HepG2 (cell line): ENCODE results near the gene ATF3. TPM values are rescaled to one million over a fixed set of nuclear protein-coding genes. Genes with fewer than 3 reads are reported as not detected.

ENCODE experiments used
- CEBPB ChIP-seq: IDR thresholded peaks from 2 replicates; pipeline ENCODE4 v1.6.1; 2011; ENCODE audit warnings: low read depth, low read length, improper control_type of control experiment, borderline replicate concordance
- CREM ChIP-seq, 2 experiments: sonication (generic) in 1 of 2; formaldehyde crosslinking in 1 of 2; IDR thresholded peaks; 2 replicates each; pipeline versions ENCODE4 v1.4.0 to v1.6.1; 2016 to 2020; ENCODE audit warnings: antibody characterized with exemption in 1 of 2, mild to moderate bottlenecking in 1 of 2, missing genetic modification reagents in 1 of 2
- NCOR1 ChIP-seq: fragments of 200-600 bp; sonication (generic); IDR thresholded peaks from 2 replicates; pipeline ENCODE4 v1.7.0; 2017; ENCODE audit warnings: antibody characterized with exemption, low read length, borderline replicate concordance
- NRL ChIP-seq: sonication (generic); formaldehyde crosslinking; IDR thresholded peaks from 2 replicates; pipeline ENCODE4 v1.5.0; 2020; ENCODE audit warnings: missing genetic modification reagents, mild to moderate bottlenecking, moderate library complexity, borderline replicate concordance
- SKI ChIP-seq: fragments of 450-650 bp; IDR thresholded peaks from one replicate; pipeline ENCODE4 v1.6.1; 2018; ENCODE audit warnings: mild to moderate bottlenecking; ENCODE audit not compliant: partially characterized antibody
- ZBTB7B ChIP-seq: sonication (generic); formaldehyde crosslinking; IDR thresholded peaks from 2 replicates; pipeline ENCODE4 v1.4.0; 2020; ENCODE audit warnings: missing genetic modification reagents
- ZNF12 ChIP-seq: sonication (generic); formaldehyde crosslinking; IDR thresholded peaks from 2 replicates; pipeline ENCODE4 v1.5.0; 2020; ENCODE audit warnings: missing genetic modification reagents
- polyA plus RNA-seq, 8 experiments: library from polyadenylated mRNA; depleted of rRNA in 3 of 8; stranded (reverse) in 7 of 8; unstranded in 1 of 8; fragments of >200 nt; fragmentation: Illumina TruSeq in 4 of 8; extraction: Trizol in 4 of 8; gene quantifications; 2 replicates each; pipeline versions ENCODE4 v1.2.1 to v1.2.3, GENCODE V29; 2011 to 2016; ENCODE audit warnings: low read depth in 4 of 8, missing spikeins in 1 of 8, mixed read lengths in 1 of 8; ENCODE audit not compliant: insufficient read depth in 1 of 8
- total RNA-seq, 5 experiments: library from RNA; depleted of rRNA; stranded (reverse); fragments of >200 nt; fragmentation: Illumina TruSeq; extraction: Trizol; gene quantifications; 2 replicates each; pipeline ENCODE4 v1.2.3, GENCODE V29; 2016; ENCODE audit warnings: low read depth in 1 of 5
- TF ChIP-seq, protein P1 (sequence below): sonication (generic); formaldehyde crosslinking; IDR thresholded peaks from 2 replicates; pipeline ENCODE4 v1.5.0; 2020; ENCODE audit warnings: mild to moderate bottlenecking, missing genetic modification reagents, borderline replicate concordance
- TF ChIP-seq, protein P2 (sequence below): sonication (generic); formaldehyde crosslinking; conservative IDR thresholded peaks from 2 replicates; pipeline ENCODE4 v1.8.0; 2022; ENCODE audit warnings: mild to moderate bottlenecking, moderate library complexity, missing genetic modification reagents
- TF ChIP-seq, protein P3 (sequence below): sonication (generic); formaldehyde crosslinking; IDR thresholded peaks from 2 replicates; pipeline ENCODE4 v1.4.0; 2020; ENCODE audit warnings: missing genetic modification reagents

The ATF3 gene
- total and polyA plus RNA-seq, 2 of the 13 experiments (the other 11 are each of a cell fraction or from before 2014, with no cell fraction given) = 5.0 to 13.0 TPM

DNA sequence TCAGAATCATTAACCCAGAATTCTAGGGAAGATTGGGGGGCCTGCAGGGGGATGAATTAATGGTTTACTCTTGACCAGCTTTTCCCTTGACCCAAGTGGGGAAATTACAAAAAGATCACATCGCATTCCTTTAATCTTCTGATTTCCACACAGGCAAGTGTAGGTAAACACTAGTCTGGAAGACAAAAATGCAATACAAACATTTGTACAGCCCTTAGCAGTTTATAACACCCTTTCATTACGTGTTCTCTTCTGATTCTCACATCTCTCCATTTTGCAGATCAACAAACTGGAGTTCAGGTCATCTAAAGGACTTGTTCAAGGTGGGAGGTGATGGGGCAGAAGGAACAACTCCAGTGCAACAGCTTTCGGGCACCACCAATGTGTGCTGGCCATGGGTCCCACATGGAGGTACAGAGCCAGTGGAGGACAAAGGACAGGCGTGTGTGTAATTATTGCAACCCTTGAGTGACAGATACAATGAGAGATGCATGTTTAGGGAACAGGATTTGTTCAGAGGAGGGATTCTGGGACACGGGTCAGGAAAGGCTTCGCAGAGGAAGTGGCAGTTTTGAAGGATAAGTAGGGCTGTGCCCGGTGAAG, 20.4 kb downstream of the ATF3 start (continued):
- TF ChIP-seq, protein P1, sequence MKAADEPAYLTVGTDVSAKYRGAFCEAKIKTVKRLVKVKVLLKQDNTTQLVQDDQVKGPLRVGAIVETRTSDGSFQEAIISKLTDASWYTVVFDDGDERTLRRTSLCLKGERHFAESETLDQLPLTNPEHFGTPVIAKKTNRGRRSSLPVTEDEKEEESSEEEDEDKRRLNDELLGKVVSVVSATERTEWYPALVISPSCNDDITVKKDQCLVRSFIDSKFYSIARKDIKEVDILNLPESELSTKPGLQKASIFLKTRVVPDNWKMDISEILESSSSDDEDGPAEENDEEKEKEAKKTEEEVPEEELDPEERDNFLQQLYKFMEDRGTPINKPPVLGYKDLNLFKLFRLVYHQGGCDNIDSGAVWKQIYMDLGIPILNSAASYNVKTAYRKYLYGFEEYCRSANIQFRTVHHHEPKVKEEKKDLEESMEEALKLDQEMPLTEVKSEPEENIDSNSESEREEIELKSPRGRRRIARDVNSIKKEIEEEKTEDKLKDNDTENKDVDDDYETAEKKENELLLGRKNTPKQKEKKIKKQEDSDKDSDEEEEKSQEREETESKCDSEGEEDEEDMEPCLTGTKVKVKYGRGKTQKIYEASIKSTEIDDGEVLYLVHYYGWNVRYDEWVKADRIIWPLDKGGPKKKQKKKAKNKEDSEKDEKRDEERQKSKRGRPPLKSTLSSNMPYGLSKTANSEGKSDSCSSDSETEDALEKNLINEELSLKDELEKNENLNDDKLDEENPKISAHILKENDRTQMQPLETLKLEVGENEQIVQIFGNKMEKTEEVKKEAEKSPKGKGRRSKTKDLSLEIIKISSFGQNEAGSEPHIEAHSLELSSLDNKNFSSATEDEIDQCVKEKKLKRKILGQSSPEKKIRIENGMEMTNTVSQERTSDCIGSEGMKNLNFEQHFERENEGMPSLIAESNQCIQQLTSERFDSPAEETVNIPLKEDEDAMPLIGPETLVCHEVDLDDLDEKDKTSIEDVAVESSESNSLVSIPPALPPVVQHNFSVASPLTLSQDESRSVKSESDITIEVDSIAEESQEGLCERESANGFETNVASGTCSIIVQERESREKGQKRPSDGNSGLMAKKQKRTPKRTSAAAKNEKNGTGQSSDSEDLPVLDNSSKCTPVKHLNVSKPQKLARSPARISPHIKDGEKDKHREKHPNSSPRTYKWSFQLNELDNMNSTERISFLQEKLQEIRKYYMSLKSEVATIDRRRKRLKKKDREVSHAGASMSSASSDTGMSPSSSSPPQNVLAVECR (CRISPR knock-in tag) = no peak
- TF ChIP-seq, protein P2, sequence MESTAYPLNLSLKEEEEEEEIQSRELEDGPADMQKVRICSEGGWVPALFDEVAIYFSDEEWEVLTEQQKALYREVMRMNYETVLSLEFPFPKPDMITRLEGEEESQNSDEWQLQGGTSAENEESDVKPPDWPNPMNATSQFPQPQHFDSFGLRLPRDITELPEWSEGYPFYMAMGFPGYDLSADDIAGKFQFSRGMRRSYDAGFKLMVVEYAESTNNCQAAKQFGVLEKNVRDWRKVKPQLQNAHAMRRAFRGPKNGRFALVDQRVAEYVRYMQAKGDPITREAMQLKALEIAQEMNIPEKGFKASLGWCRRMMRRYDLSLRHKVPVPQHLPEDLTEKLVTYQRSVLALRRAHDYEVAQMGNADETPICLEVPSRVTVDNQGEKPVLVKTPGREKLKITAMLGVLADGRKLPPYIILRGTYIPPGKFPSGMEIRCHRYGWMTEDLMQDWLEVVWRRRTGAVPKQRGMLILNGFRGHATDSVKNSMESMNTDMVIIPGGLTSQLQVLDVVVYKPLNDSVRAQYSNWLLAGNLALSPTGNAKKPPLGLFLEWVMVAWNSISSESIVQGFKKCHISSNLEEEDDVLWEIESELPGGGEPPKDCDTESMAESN = no peak
- TF ChIP-seq CEBPB (peak; percentile 13; the same call in 1 of the 2 replicates), NCOR1 (no peak; the same call in 1 of the 2 replicates), ZBTB7B (CRISPR knock-in tag) (no peak), NRL (CRISPR knock-in tag) (no peak), CREM (IDR thresholded peaks at IDR 0.05) (0 out of 2 replicates have a peak, but pooled peaks have one; percentile 20), CREM (CRISPR knock-in tag; IDR thresholded peaks at IDR 0.05) (no peak), SKI (no peak), ZNF12 (CRISPR knock-in tag) (0 out of 2 replicates have a peak, but pooled peaks have one; percentile 21)
- TF ChIP-seq, protein P3, sequence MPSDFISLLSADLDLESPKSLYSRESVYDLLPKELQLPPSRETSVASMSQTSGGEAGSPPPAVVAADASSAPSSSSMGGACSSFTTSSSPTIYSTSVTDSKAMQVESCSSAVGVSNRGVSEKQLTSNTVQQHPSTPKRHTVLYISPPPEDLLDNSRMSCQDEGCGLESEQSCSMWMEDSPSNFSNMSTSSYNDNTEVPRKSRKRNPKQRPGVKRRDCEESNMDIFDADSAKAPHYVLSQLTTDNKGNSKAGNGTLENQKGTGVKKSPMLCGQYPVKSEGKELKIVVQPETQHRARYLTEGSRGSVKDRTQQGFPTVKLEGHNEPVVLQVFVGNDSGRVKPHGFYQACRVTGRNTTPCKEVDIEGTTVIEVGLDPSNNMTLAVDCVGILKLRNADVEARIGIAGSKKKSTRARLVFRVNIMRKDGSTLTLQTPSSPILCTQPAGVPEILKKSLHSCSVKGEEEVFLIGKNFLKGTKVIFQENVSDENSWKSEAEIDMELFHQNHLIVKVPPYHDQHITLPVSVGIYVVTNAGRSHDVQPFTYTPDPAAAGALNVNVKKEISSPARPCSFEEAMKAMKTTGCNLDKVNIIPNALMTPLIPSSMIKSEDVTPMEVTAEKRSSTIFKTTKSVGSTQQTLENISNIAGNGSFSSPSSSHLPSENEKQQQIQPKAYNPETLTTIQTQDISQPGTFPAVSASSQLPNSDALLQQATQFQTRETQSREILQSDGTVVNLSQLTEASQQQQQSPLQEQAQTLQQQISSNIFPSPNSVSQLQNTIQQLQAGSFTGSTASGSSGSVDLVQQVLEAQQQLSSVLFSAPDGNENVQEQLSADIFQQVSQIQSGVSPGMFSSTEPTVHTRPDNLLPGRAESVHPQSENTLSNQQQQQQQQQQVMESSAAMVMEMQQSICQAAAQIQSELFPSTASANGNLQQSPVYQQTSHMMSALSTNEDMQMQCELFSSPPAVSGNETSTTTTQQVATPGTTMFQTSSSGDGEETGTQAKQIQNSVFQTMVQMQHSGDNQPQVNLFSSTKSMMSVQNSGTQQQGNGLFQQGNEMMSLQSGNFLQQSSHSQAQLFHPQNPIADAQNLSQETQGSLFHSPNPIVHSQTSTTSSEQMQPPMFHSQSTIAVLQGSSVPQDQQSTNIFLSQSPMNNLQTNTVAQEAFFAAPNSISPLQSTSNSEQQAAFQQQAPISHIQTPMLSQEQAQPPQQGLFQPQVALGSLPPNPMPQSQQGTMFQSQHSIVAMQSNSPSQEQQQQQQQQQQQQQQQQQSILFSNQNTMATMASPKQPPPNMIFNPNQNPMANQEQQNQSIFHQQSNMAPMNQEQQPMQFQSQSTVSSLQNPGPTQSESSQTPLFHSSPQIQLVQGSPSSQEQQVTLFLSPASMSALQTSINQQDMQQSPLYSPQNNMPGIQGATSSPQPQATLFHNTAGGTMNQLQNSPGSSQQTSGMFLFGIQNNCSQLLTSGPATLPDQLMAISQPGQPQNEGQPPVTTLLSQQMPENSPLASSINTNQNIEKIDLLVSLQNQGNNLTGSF (CRISPR knock-in tag) = no peak
